GM12878 (cell line): ENCODE results near the gene ZNF823. TPM values are rescaled to one million over a fixed set of nuclear protein-coding genes. Genes with fewer than 3 reads are reported as not detected.

Source experiments
- ATAC-seq: fragments of 200-7000 bp; cut with Tn5 transposase; 3 replicates; pipeline ENCODE4 v1.9.1; 2020; ENCODE audit warnings: mild to moderate bottlenecking, moderate library complexity
- BruUV-seq: library from RNA; stranded (reverse); fragments of 400-500 nt; replicated peaks from 2 replicates; lab custom pipeline; 2021; lab: Mats Ljungman, UMichigan
- CTCF ChIA-PET: fragments of 300-600 bp; sonication (Branson Sonifier 250); formaldehyde crosslinking; extraction: SDS; loops from one replicate; lab custom pipeline; 2021; ENCODE audit warnings: inconsistent platforms; lab: Yijun Ruan, JAX
- POLR2A ChIA-PET: fragments of 350-600 bp; formaldehyde crosslinking; extraction: SDS; loops from one replicate; lab custom pipeline; 2021; ENCODE audit warnings: inconsistent platforms; lab: Charles Lee
- RAD21 ChIA-PET: fragments of 300-600 bp; sonication (Branson Sonifier 250); formaldehyde crosslinking; loops from one replicate; lab custom pipeline; 2023; ENCODE audit warnings: antibody characterized with exemption; ENCODE audit not compliant: unreplicated experiment; lab: Charles Lee
- SMC1A ChIA-PET: fragments of 300-600 bp; sonication (Branson Sonifier 250); formaldehyde crosslinking; loops from one replicate; lab custom pipeline; 2023; ENCODE audit not compliant: unreplicated experiment, uncharacterized antibody; lab: Charles Lee
- DNase-seq: peaks from one replicate; pipeline ENCODE4 v3.0.0-alpha.2; 2011; ENCODE audit warnings: low read depth, low spot score
- FAIRE-seq: peaks from 3 replicates; lab custom pipeline; 2011; peaks lifted over from hg19 to GRCh38; lab: Jason Lieb, UNC
- H2AFZ ChIP-seq: 2 replicates; pipeline ENCODE4 v1.6.0; 2011; ENCODE audit warnings: low read depth, low read length, control low read depth; ENCODE audit not compliant: control insufficient read depth
- H3K27ac ChIP-seq: 2 replicates; pipeline ENCODE4 v1.5.1; 2011; ENCODE audit warnings: control low read depth; ENCODE audit not compliant: control insufficient read depth, insufficient read depth
- H3K27me3 ChIP-seq, 2 experiments: replicated peaks in 1 of 2; 2 replicates each; pipeline versions ENCODE4 v1.6.0 to v1.6.1; 2011; ENCODE audit warnings: low read length in 1 of 2; ENCODE audit not compliant: control insufficient read depth in 2 of 2, insufficient read depth in 2 of 2
- H3K36me3 ChIP-seq, 2 experiments: 2 replicates each; pipeline ENCODE4 v1.5.1; 2011; ENCODE audit warnings: low read length in 1 of 2; ENCODE audit not compliant: control insufficient read depth in 2 of 2, insufficient read depth in 2 of 2
- H3K4me1 ChIP-seq: 2 replicates; pipeline ENCODE4 v1.6.1; 2011; ENCODE audit warnings: mild to moderate bottlenecking, low read length, moderate library complexity, mixed read lengths; ENCODE audit not compliant: control insufficient read depth, insufficient read depth
- H3K4me2 ChIP-seq: 2 replicates; pipeline ENCODE4 v1.6.0; 2011; ENCODE audit warnings: control low read depth; ENCODE audit not compliant: control insufficient read depth, insufficient read depth
- H3K4me3 ChIP-seq: fragments of 200-600 bp; sonication (generic); 2 replicates; pipeline ENCODE4 v1.5.1; 2016
- H3K79me2 ChIP-seq: 2 replicates; pipeline ENCODE4 v1.6.0; 2011; ENCODE audit warnings: low read length; ENCODE audit not compliant: control insufficient read depth, insufficient read depth
- H3K9ac ChIP-seq: 2 replicates; pipeline ENCODE4 v1.8.0; 2011; ENCODE audit warnings: low read length, control low read depth, mixed read lengths; ENCODE audit not compliant: control insufficient read depth, insufficient read depth
- H3K9me3 ChIP-seq: replicated peaks from 3 replicates; pipeline ENCODE4 v1.5.1; 2011; ENCODE audit warnings: mild to moderate bottlenecking, low read length; ENCODE audit not compliant: control insufficient read depth, insufficient read depth
- H4K20me1 ChIP-seq: 2 replicates; pipeline ENCODE4 v1.6.0; 2011; ENCODE audit not compliant: control insufficient read depth, insufficient read depth
- ASH2L ChIP-seq: fragments of 300-600, 200-600 bp; sonication (generic); IDR thresholded peaks from 2 replicates; pipeline ENCODE4 v1.6.1; 2017; ENCODE audit warnings: low read depth, mild to moderate bottlenecking, borderline replicate concordance
- BCL11A ChIP-seq: IDR thresholded peaks from 2 replicates; pipeline ENCODE4 v1.6.1; 2011; ENCODE audit warnings: low read depth, low read length
- CEBPB ChIP-seq, 2 experiments: fragments of 150-350 bp in 1 of 2; IDR thresholded peaks; 2 replicates each; pipeline ENCODE4 v1.6.1; 2012 to 2014; ENCODE audit warnings: low read depth in 2 of 2, low read length in 2 of 2, borderline replicate concordance in 1 of 2, inconsistent platforms in 1 of 2
- CHD1 ChIP-seq: IDR thresholded peaks from 2 replicates; pipeline ENCODE4 v1.6.1; 2012; ENCODE audit warnings: low read depth, low read length, improper control_type of control experiment
- DPF2 ChIP-seq: fragments of 450-650 bp; IDR thresholded peaks from 2 replicates; pipeline ENCODE4 v1.6.1; 2017; ENCODE audit warnings: mild to moderate bottlenecking
- IKZF2 ChIP-seq, 2 experiments: fragments of 450-650 bp; IDR thresholded peaks; 2 replicates each; pipeline ENCODE4 v1.6.1; 2017; ENCODE audit warnings: mild to moderate bottlenecking in 2 of 2, moderate library complexity in 2 of 2
- JUNB ChIP-seq: IDR thresholded peaks from 2 replicates; pipeline ENCODE4 v1.6.1; 2016; ENCODE audit warnings: antibody characterized with exemption, mild to moderate bottlenecking
- MYB ChIP-seq: fragments of 150-350 bp; IDR thresholded peaks from 2 replicates; pipeline ENCODE4 v1.6.1; 2014; ENCODE audit warnings: mild to moderate bottlenecking, low read depth, low read length, borderline replicate concordance
- POU2F2 ChIP-seq: IDR thresholded peaks from 3 replicates; pipeline ENCODE4 v1.6.1; 2011; ENCODE audit warnings: low read depth, mild to moderate bottlenecking, low read length, borderline replicate concordance
- RAD51 ChIP-seq: fragments of 450-650 bp; IDR thresholded peaks from 2 replicates; pipeline ENCODE4 v1.6.1; 2016; ENCODE audit warnings: moderate library complexity, mild to moderate bottlenecking, inconsistent platforms
- RB1 ChIP-seq: fragments of 450-650 bp; formaldehyde crosslinking; IDR thresholded peaks from 2 replicates; pipeline ENCODE4 v1.6.1; 2017; ENCODE audit warnings: mild to moderate bottlenecking, borderline replicate concordance
- TAF1 ChIP-seq: IDR thresholded peaks from 2 replicates; pipeline ENCODE4 v1.6.1; 2011; ENCODE audit warnings: mild to moderate bottlenecking, low read depth, low read length, borderline replicate concordance
- TCF7 ChIP-seq: IDR thresholded peaks from 2 replicates; pipeline ENCODE4 v1.6.1; 2014; ENCODE audit warnings: antibody characterized with exemption, borderline replicate concordance
- USF1 ChIP-seq: IDR thresholded peaks from 2 replicates; pipeline ENCODE4 v1.6.1; 2011; ENCODE audit warnings: borderline replicate concordance, low read depth, mild to moderate bottlenecking, moderate library complexity, mixed read lengths, low read length; ENCODE audit not compliant: insufficient read depth; ENCODE audit errors: extremely low read length
- USF2 ChIP-seq: IDR thresholded peaks from 2 replicates; pipeline ENCODE4 v1.6.1; 2011; ENCODE audit warnings: low read depth, low read length, improper control_type of control experiment, borderline replicate concordance
- ZNF274 ChIP-seq: IDR thresholded peaks from one replicate; pipeline ENCODE4 v1.8.0; 2011; ENCODE audit not compliant: insufficient read length, insufficient read depth
- WGBS: methylation state at CpG from one replicate; pipeline ENCODE4 v1.1.6; 2016; ENCODE audit warnings: low lambda C conversion rate; ENCODE audit not compliant: insufficient replicate concordance, insufficient coverage; ENCODE audit errors: missing lambda C conversion rate; 5-methylcytosine and 5-hydroxymethylcytosine counted together
- in situ Hi-C: fragments of 300-500 bp; cut with MboI; formaldehyde crosslinking; loops from 9 replicates; pipeline ENCODE4 v1.14.3; 2018; ENCODE audit warnings: mixed read lengths
- intact Hi-C: fragments of 100-400 bp; cut with micrococcal nuclease; formaldehyde crosslinking; loops from one replicate; pipeline ENCODE4 v1.14.2; 2022; ENCODE audit not compliant: unreplicated experiment
- polyA plus RNA-seq, 11 experiments: library from polyadenylated mRNA; depleted of rRNA in 4 of 11; unstranded in 6 of 11; stranded (reverse) in 5 of 11; fragments of >200 nt; fragmentation: Nextera tagmentation in 4 of 11; fragmentation: Illumina TruSeq in 1 of 11; extraction: Ambion mirVana in 4 of 11; extraction: Trizol in 1 of 11; gene quantifications; 1 replicate in 1 of 11; 2 replicates in 10 of 11; pipeline versions ENCODE4 v1.2.1 to v1.2.3, GENCODE V29; 2011 to 2016; ENCODE audit warnings: inconsistent platforms in 2 of 11, missing spikeins in 2 of 11, low read depth in 1 of 11
- total RNA-seq, 4 experiments: library from RNA; depleted of rRNA in 3 of 4; stranded (reverse); fragments of >200 nt in 3 of 4; fragmentation: Illumina TruSeq in 1 of 4; extraction: Trizol in 1 of 4; gene quantifications; 2 replicates each; pipeline versions ENCODE4 v1.2.1 to v1.2.3, GENCODE V29; 2013 to 2021

ZNF823 gene
- total and polyA plus RNA-seq, 10 of the 15 experiments (the other 5 are each of a cell fraction or from before 2014, with no cell fraction given): 3.3 to 8.0 (median 4.5) TPM

GRCh38 chr19:11749751-11750150 is 11.0 kb upstream of the ZNF823 start:
- Histone ChIP-seq H3K36me3 (no peaks in the 10 kb centered on the region), H2AFZ (no peak overlapping the region), H3K79me2 (no peaks in the 10 kb centered on the region), H3K9ac (no peak overlapping the region), H3K4me2 (no peak overlapping the region), H3K27me3 (no peaks in the 10 kb centered on the region), H4K20me1 (no peaks in the 10 kb centered on the region), H3K4me3 (no peak overlapping the region), H3K27ac (no peak overlapping the region), H3K4me1 (no peaks in the 10 kb centered on the region), H3K9me3 (no peaks in the 10 kb centered on the region; the same call in 2 of the 3 replicates)
- intact Hi-C loops (no loop called here), in situ Hi-C loops (no loop called here)
- FAIRE-seq (no peak), DNase-seq (no peak), ATAC-seq (no peak)
- RAD21 ChIA-PET: no interaction called here
- CTCF ChIA-PET: no interaction called here
- no peak for TF ChIP-seq MYB
- peak; percentile 37; the same call in 1 of the 2 replicates for TF ChIP-seq RAD51
- BruUV-seq: no TSS peak
- 0% methylated on average over 2 of the region's 2 CpGs for WGBS
- SMC1A ChIA-PET: interaction anchor here (0.6 kb wide), 1 partner anchor 14 kb away, joined by 3 read pairs; no protein-coding TSS in a partner anchor
- POLR2A ChIA-PET: no interaction called here

- intact Hi-C loops (no loop called here), in situ Hi-C loops (no loop called here)
- no peak for DNase-seq
- no peak for ATAC-seq
- Histone ChIP-seq H3K9me3 (no peaks in the 10 kb centered on the region; the same call in 2 of the 3 replicates), H3K27ac (no peak overlapping the region), H4K20me1 (no peaks in the 10 kb centered on the region), H2AFZ (no peak overlapping the region), H3K36me3 (no peaks in the 10 kb centered on the region), H3K27me3 (no peaks in the 10 kb centered on the region), H3K4me2 (no peak overlapping the region), H3K79me2 (no peaks in the 10 kb centered on the region), H3K4me1 (no peaks in the 10 kb centered on the region), H3K4me3 (no peak overlapping the region), H3K9ac (no peak overlapping the region)
- SMC1A ChIA-PET: no interaction called here
- TF ChIP-seq RB1: no peak
- TF ChIP-seq BCL11A: no peak
- no peak for TF ChIP-seq POU2F2
- TF ChIP-seq TCF7: no peak
- TF ChIP-seq CEBPB (IDR thresholded peaks at IDR 0.05; ENCODE audit: borderline replicate concordance in 1 of 2, low read depth in 2 of 2, low read length in 2 of 2): no peak
- TF ChIP-seq JUNB: no peak
- TF ChIP-seq DPF2: no peak
- no peak for TF ChIP-seq IKZF2 (IDR thresholded peaks at IDR 0.05)
- no peak for TF ChIP-seq USF2
- no peak for TF ChIP-seq ZNF274
- TF ChIP-seq ASH2L: no peak
- no peak for TF ChIP-seq CHD1
- no peak for TF ChIP-seq USF1
- no peak for TF ChIP-seq RAD51
- TF ChIP-seq MYB: no peak
- TF ChIP-seq TAF1: no peak
- BruUV-seq: no TSS peak
- RAD21 ChIA-PET: no interaction called here
- 0% methylated on average over 1 of the region's 1 CpG for WGBS
- CTCF ChIA-PET: no interaction called here
- POLR2A ChIA-PET: interaction anchor here (0.6 kb wide), 1 partner anchor 1252 kb away, joined by 3 read pairs; no protein-coding TSS in a partner anchor
- FAIRE-seq: no peak
Observed at GRCh38 chr19:11747277-11747676, 8.5 kb upstream of the ZNF823 start.
